PC-3 (cell line): ENCODE results near the gene HNRNPA3. TPM values are rescaled to one million over a fixed set of nuclear protein-coding genes. Genes with fewer than 3 reads are reported as not detected.
"Not testable (repeated sequence)": the region's sequence is repeated elsewhere in the genome, so short reads cannot be mapped to it uniquely, and the experiment has no call there.

ENCODE experiments used
- ATAC-seq: fragments of 200-7000 bp; cut with Tn5 transposase; 2 replicates; pipeline ENCODE4 v1.9.1; 2020; ENCODE audit warnings: mild to moderate bottlenecking, moderate library complexity
- BruUV-seq: library from RNA; stranded (reverse); fragments of 400-500 nt; replicated peaks from 2 replicates; lab custom pipeline; 2021; lab: Mats Ljungman, UMichigan
- CTCF ChIA-PET: fragments of 300-600 bp; sonication (Branson Sonifier 250); formaldehyde crosslinking; loops from one replicate; lab custom pipeline; 2022; ENCODE audit warnings: antibody characterized with exemption; lab: Charles Lee
- POLR2A ChIA-PET: fragments of 300-600 bp; sonication (Branson Sonifier 250); formaldehyde crosslinking; loops from one replicate; lab custom pipeline; 2022; ENCODE audit warnings: antibody characterized with exemption; ENCODE audit not compliant: unreplicated experiment; lab: Charles Lee
- DNase-seq: peaks from one replicate; pipeline ENCODE4 v3.0.0-alpha.2; 2015
- H2AFZ ChIP-seq: fragments of 300-600 bp; sonication (generic); 2 replicates; pipeline ENCODE4 v1.6.0; 2016; ENCODE audit warnings: antibody characterized with exemption, low read length
- H3F3A ChIP-seq: fragments of 300-600 bp; sonication (generic); one replicate; pipeline ENCODE4 v1.6.0; 2017; ENCODE audit warnings: antibody characterized with exemption, low read length, control low read depth, mild to moderate bottlenecking; ENCODE audit not compliant: unreplicated experiment
- H3K27ac ChIP-seq: fragments of 300-600 bp; sonication (generic); 2 replicates; pipeline ENCODE4 v1.5.1; 2016; ENCODE audit warnings: mild to moderate bottlenecking, low read length
- H3K27me3 ChIP-seq: fragments of 300-600 bp; sonication (generic); 2 replicates; pipeline ENCODE4 v1.6.1; 2016; ENCODE audit warnings: low read length, mixed read lengths
- H3K36me3 ChIP-seq: fragments of 300-600 bp; sonication (generic); 2 replicates; pipeline ENCODE4 v1.6.1; 2016; ENCODE audit warnings: low read depth, mixed run types, low read length, mixed read lengths
- H3K4me1 ChIP-seq: fragments of 300-600 bp; sonication (generic); 2 replicates; pipeline ENCODE4 v1.5.1; 2016; ENCODE audit warnings: low read length; ENCODE audit not compliant: insufficient read depth
- H3K4me2 ChIP-seq: fragments of 300-600 bp; sonication (generic); 2 replicates; pipeline ENCODE4 v1.6.0; 2016; ENCODE audit warnings: low read length
- H3K4me3 ChIP-seq: fragments of 300-600 bp; sonication (generic); 2 replicates; pipeline ENCODE4 v1.5.1; 2016; ENCODE audit warnings: mild to moderate bottlenecking, low read length, mixed read lengths
- H3K79me2 ChIP-seq: fragments of 300-600 bp; sonication (generic); 2 replicates; pipeline ENCODE4 v1.6.1; 2017; ENCODE audit warnings: low read length, mixed read lengths
- H3K9ac ChIP-seq: fragments of 300-600 bp; sonication (generic); 2 replicates; pipeline ENCODE4 v1.6.0; 2016; ENCODE audit warnings: mild to moderate bottlenecking, low read length
- H3K9me2 ChIP-seq: fragments of 300-600 bp; sonication (generic); replicated peaks from 2 replicates; pipeline ENCODE4 v1.6.1; 2016; ENCODE audit warnings: mixed run types, low read length, mixed read lengths
- H3K9me3 ChIP-seq: fragments of 300-600 bp; sonication (generic); 2 replicates; pipeline ENCODE4 v1.6.1; 2016; ENCODE audit warnings: low read length, mixed read lengths
- H4K20me1 ChIP-seq: fragments of 300-600 bp; sonication (generic); 2 replicates; pipeline ENCODE4 v1.6.1; 2016; ENCODE audit warnings: low read length, mixed read lengths
- CTCF ChIP-seq: fragments of 300-600 bp; sonication (generic); conservative IDR thresholded peaks from 2 replicates; pipeline ENCODE4 v1.5.1; 2017; ENCODE audit warnings: antibody characterized with exemption, low read depth, mild to moderate bottlenecking, low read length
- EZH2 ChIP-seq: fragments of 300-600 bp; sonication (generic); IDR thresholded peaks from one replicate; pipeline ENCODE4 v1.6.1; 2017; ENCODE audit warnings: antibody characterized with exemption, mild to moderate bottlenecking, low read length; ENCODE audit not compliant: unreplicated experiment
- EZH2phosphoT487 ChIP-seq: fragments of 300-600 bp; sonication (generic); IDR thresholded peaks from 2 replicates; pipeline ENCODE4 v1.6.1; 2018; ENCODE audit warnings: mild to moderate bottlenecking, antibody characterized with exemption, low read length, borderline replicate concordance
- intact Hi-C: fragments of 100-400 bp; cut with micrococcal nuclease; formaldehyde crosslinking; loops from 2 replicates; pipeline ENCODE4 v1.9.0; 2023
- total RNA-seq: library from RNA; depleted of rRNA; stranded (reverse); fragments of >200 nt; gene quantifications from 2 replicates; pipeline ENCODE4 v1.2.3, GENCODE V29; 2014

Gene HNRNPA3
- total RNA-seq, 1 experiment from 2014 or later: 50.3 TPM

- Histone ChIP-seq H3K9me3 (no peaks in the 10 kb centered on the region), H3K27me3 (no peaks in the 10 kb centered on the region), H3K36me3 (no peaks in the 10 kb centered on the region), H3K79me2 (no peaks in the 10 kb centered on the region), H3K27ac (no peak overlapping the region), H3K4me3 (no peak overlapping the region), H3K4me2 (no peak overlapping the region), H2AFZ (no peak overlapping the region), H3K4me1 (no peaks in the 10 kb centered on the region), H3F3A (no peaks in the 10 kb centered on the region), H3K9ac (no peak overlapping the region), H3K9me2 (no peaks in the 10 kb centered on the region), H4K20me1 (no peaks in the 10 kb centered on the region)
- CTCF ChIA-PET: no interaction called here
- intact Hi-C loops: no loop called here
- BruUV-seq: no TSS peak
- POLR2A ChIA-PET: no interaction called here
- TF ChIP-seq CTCF (no peak), EZH2phosphoT487 (no peak), EZH2 (no peak)
- DNase-seq: no peak
- no peak for ATAC-seq
These were observed 17.4 kb upstream of the HNRNPA3 start for GRCh38 chr2:177195194-177195593.

GRCh38 chr2:177200419-177200818 lies 12.2 kb upstream of the HNRNPA3 start:
- H3K4me1 ChIP-seq, H3K36me3 ChIP-seq, H3K27me3 ChIP-seq, BruUV-seq, H3K9ac ChIP-seq, H2AFZ ChIP-seq, ATAC-seq, H3K79me2 ChIP-seq, H3K9me2 ChIP-seq, H4K20me1 ChIP-seq, H3K4me2 ChIP-seq, H3K4me3 ChIP-seq, POLR2A ChIA-PET, H3K27ac ChIP-seq, H3K9me3 ChIP-seq, DNase-seq, intact Hi-C loops, CTCF ChIA-PET, H3F3A ChIP-seq: not testable (repeated sequence)

- H2AFZ ChIP-seq: no peak overlapping the region
- H3K27ac ChIP-seq: no peak overlapping the region
- POLR2A ChIA-PET: no interaction called here
- CTCF ChIA-PET: no interaction called here
- H3K79me2 ChIP-seq: no peaks in the 10 kb centered on the region
- H3K27me3 ChIP-seq: no peaks in the 10 kb centered on the region
- H3K9me2 ChIP-seq: no peaks in the 10 kb centered on the region
- H3K4me3 ChIP-seq: no peak overlapping the region
- no peaks in the 10 kb centered on the region for H4K20me1 ChIP-seq
- H3K36me3 ChIP-seq: no peaks in the 10 kb centered on the region
- ATAC-seq (no peak), DNase-seq (no peak)
- no TSS peak for BruUV-seq
- TF ChIP-seq EZH2phosphoT487 (no peak), CTCF (no peak), EZH2 (no peak)
- no peaks in the 10 kb centered on the region for H3F3A ChIP-seq
- H3K9me3 ChIP-seq: no peaks in the 10 kb centered on the region
- no peak overlapping the region for H3K9ac ChIP-seq
- no peak overlapping the region for H3K4me2 ChIP-seq
- H3K4me1 ChIP-seq: no peaks in the 10 kb centered on the region
- intact Hi-C loops: no loop called here
These were observed 10.7 kb upstream of the HNRNPA3 start for GRCh38 chr2:177201919-177202346.
